GF-D8 (cell line): ENCODE data around the gene HTRA2.
"Not testable (repeated sequence)": the region's sequence is repeated elsewhere in the genome, so short reads cannot be mapped to it uniquely, and the experiment has no call there.

Experiments used
- DNase-seq: peaks from one replicate; lab custom pipeline; 2025; lab: John Stamatoyannopoulos, UW

HTRA2 gene

GRCh38 chr2:74529357-74530238, at the start of gene HTRA2, which contains the start of gene AUP1:
Gene HTRA2, plus strand, starts transcription at chr2:74529933. Its CDS starts 74 bp downstream, at chr2:74530007.
Gene AUP1, minus strand, starts transcription at chr2:74529706. Its CDS starts 77 bp downstream, at chr2:74529629.
- DNase-seq, result peak; percentile 91

GRCh38 chr2:74481431-74481830, 48.3 kb upstream of the HTRA2 start:
- no peak for DNase-seq

GRCh38 chr2:74481961-74482800, 47.6 kb upstream of the HTRA2 start:
- DNase-seq, result peak; percentile 31

GRCh38 chr2:74482801-74483674, 46.7 kb upstream of the HTRA2 start, which contains the start of the genes CCDC142 and TTC31:
Gene CCDC142, minus strand, starts transcription at chr2:74482998. Its CDS starts 161 bp downstream, at chr2:74482837.
Gene TTC31, plus strand, starts transcription at chr2:74483081. Its CDS starts 15 bp downstream, at chr2:74483096.
- peak; percentile 88 for DNase-seq

- DNase-seq, result not testable (repeated sequence)
Measured at GRCh38 chr2:74483675-74484164, 46.0 kb upstream of the HTRA2 start.

- DNase-seq, result no peak
Measured at GRCh38 chr2:74486141-74486540, 43.6 kb upstream of the HTRA2 start.

GRCh38 chr2:74488643-74489481, 40.9 kb upstream of the HTRA2 start:
- no peak for DNase-seq

GRCh38 chr2:74489906-74490305, 39.8 kb upstream of the HTRA2 start:
- no peak for DNase-seq

- no peak for DNase-seq
Measured at GRCh38 chr2:74491648-74492544, 37.8 kb upstream of the HTRA2 start.

DNA sequence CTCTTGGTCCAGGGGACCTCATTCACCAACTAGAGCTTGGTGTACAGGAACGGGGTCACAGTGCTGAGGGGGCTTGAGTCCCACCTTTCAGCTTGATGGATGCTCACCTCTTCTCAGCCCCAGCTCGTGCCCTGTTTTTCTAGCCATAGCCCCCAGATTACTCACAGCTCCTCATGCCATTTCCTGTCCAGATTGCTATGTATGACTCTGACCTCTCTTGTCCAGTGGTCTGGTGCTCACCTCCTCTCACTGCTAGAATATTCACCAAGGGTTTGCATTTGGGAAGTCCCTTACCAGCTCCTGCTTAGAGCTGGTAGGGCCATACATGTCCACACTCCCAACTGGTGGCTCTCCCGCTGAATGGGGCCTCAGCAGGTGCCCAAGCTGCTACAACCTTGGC, 36.2 kb upstream of the HTRA2 start:
- no peak for DNase-seq

GRCh38 chr2:74495440-74495839, 34.3 kb upstream of the HTRA2 start:
- DNase-seq, result no peak

GRCh38 chr2:74496997-74497776, 32.5 kb upstream of the HTRA2 start:
- no peak for DNase-seq

GRCh38 chr2:74497777-74498499, 31.8 kb upstream of the HTRA2 start:
- no peak for DNase-seq

- no peak for DNase-seq
Measured at GRCh38 chr2:74498500-74499266, 31.1 kb upstream of the HTRA2 start.

GRCh38 chr2:74499267-74499939, 30.3 kb upstream of the HTRA2 start, which contains the start of gene LBX2:
Gene LBX2, minus strand, starts transcription at chr2:74499603. Its CDS starts 66 bp downstream, at chr2:74499537.
- DNase-seq, result no peak

GRCh38 chr2:74499940-74500577, 29.7 kb upstream of the HTRA2 start:
- no peak for DNase-seq
